Caco-2 (cell line): Measurements from ENCODE around the gene FBXO47. TPM values are rescaled to one million over a fixed set of nuclear protein-coding genes. Genes with fewer than 3 reads are reported as not detected.

Experiments used
- BruUV-seq: library from RNA; stranded (reverse); fragments of 400-500 nt; replicated peaks from 2 replicates; lab custom pipeline; 2021; lab: Mats Ljungman, UMichigan
- CTCF ChIA-PET: fragments of 300-600 bp; sonication (Branson Sonifier 250); formaldehyde crosslinking; loops from one replicate; lab custom pipeline; 2022; ENCODE audit warnings: antibody characterized with exemption; lab: Charles Lee
- POLR2A ChIA-PET: fragments of 300-600 bp; sonication (Branson Sonifier 250); formaldehyde crosslinking; loops from one replicate; lab custom pipeline; 2022; ENCODE audit warnings: antibody characterized with exemption; lab: Charles Lee
- DNase-seq, 2 experiments: peaks; one replicate each; pipeline versions ENCODE4 v3.0.0 to v3.0.0-alpha.2; 2020 to 2022
- H3K27me3 ChIP-seq: replicated peaks from 2 replicates; pipeline ENCODE4 v1.6.0; 2011; ENCODE audit warnings: low read length; ENCODE audit not compliant: control insufficient read depth, insufficient read depth
- H3K36me3 ChIP-seq: 2 replicates; pipeline ENCODE4 v1.5.1; 2011; ENCODE audit warnings: low read length; ENCODE audit not compliant: control insufficient read depth, insufficient read depth
- H3K4me1 ChIP-seq: fragments of 250-450 bp; sonication (Bioruptor Pico); 2 replicates; pipeline ENCODE4 v1.5.1; 2020; ENCODE audit warnings: mild to moderate bottlenecking
- H3K4me3 ChIP-seq: 2 replicates; pipeline ENCODE4 v1.5.1; 2011; ENCODE audit warnings: low read depth, mild to moderate bottlenecking, control low read depth, low read length
- H3K9me3 ChIP-seq: fragments of 250-450 bp; sonication (Bioruptor Pico); 2 replicates; pipeline ENCODE4 v1.5.1; 2020; ENCODE audit warnings: mild to moderate bottlenecking, moderate library complexity
- H3K27ac Mint-ChIP-seq: one replicate; pipeline ENCODE4 v1.8.0; 2022; ENCODE audit warnings: mixed read lengths; ENCODE audit not compliant: unreplicated experiment
- H3K27me3 Mint-ChIP-seq: one replicate; pipeline ENCODE4 v1.8.0; 2022; ENCODE audit warnings: mixed read lengths; ENCODE audit not compliant: insufficient read depth, unreplicated experiment
- H3K36me3 Mint-ChIP-seq: one replicate; pipeline ENCODE4 v1.8.0; 2022; ENCODE audit warnings: mild to moderate bottlenecking, mixed read lengths; ENCODE audit not compliant: insufficient read depth, unreplicated experiment
- H3K4me1 Mint-ChIP-seq: one replicate; pipeline ENCODE4 v1.8.0; 2022; ENCODE audit warnings: low read depth, mixed read lengths; ENCODE audit not compliant: unreplicated experiment
- H3K4me3 Mint-ChIP-seq: one replicate; pipeline ENCODE4 v1.8.0; 2022; ENCODE audit warnings: mild to moderate bottlenecking, moderate library complexity, mixed read lengths; ENCODE audit not compliant: unreplicated experiment
- H3K9me3 Mint-ChIP-seq: one replicate; pipeline ENCODE4 v1.8.0; 2022; ENCODE audit warnings: mixed read lengths; ENCODE audit not compliant: unreplicated experiment
- CTCF ChIP-seq, 2 experiments: fragments of 200-600 bp in 1 of 2; IDR thresholded peaks; 1 replicate in 1 of 2; 2 replicates in 1 of 2; pipeline versions ENCODE4 v1.5.1 to v1.8.0; 2011 to 2022; ENCODE audit warnings: antibody characterized with exemption in 1 of 2, control low read depth in 1 of 2, inconsistent platforms in 1 of 2, low read depth in 1 of 2, low read length in 1 of 2, mild to moderate bottlenecking in 1 of 2, moderate library complexity in 1 of 2; ENCODE audit not compliant: insufficient read depth in 1 of 2, severe bottlenecking in 1 of 2, unreplicated experiment in 1 of 2
- intact Hi-C: fragments of 100-400 bp; cut with micrococcal nuclease; formaldehyde crosslinking; loops from one replicate; pipeline ENCODE4 v1.10.0; 2022; ENCODE audit not compliant: unreplicated experiment
- total RNA-seq: library from RNA; stranded (reverse); gene quantifications from 2 replicates; pipeline ENCODE4 v1.2.3, GENCODE V29; 2022

FBXO47 gene
- total RNA-seq, 1 experiment from 2014 or later, result not detected

- Mint-ChIP-seq H3K4me3 (no peak overlapping the region), H3K27me3 (peaks cover 5% of the 10 kb centered on the region), H3K4me1 (no peaks in the 10 kb centered on the region), H3K36me3 (no peaks in the 10 kb centered on the region), H3K9me3 (no peaks in the 10 kb centered on the region), H3K27ac (no peak overlapping the region)
- BruUV-seq, result no TSS peak
- ChIA-PET CTCF (interaction anchor here (0.7 to 3.9 kb wide), 3 partner anchors 168 to 260 kb away, joined by 4 to 162 read pairs (median 4); partner anchors contain the start of gene PLXDC1), POLR2A (interaction anchor here (0.6 kb wide), 1 partner anchor 17 kb away, joined by 3 read pairs; the partner anchor contains the start of gene FBXO47)
- Histone ChIP-seq H3K36me3 (no peaks in the 10 kb centered on the region), H3K4me3 (no peak overlapping the region), H3K27me3 (no peaks in the 10 kb centered on the region), H3K4me1 (no peaks in the 10 kb centered on the region), H3K9me3 (no peaks in the 10 kb centered on the region)
- DNase-seq, result no peak
- TF ChIP-seq CTCF (IDR thresholded peaks at IDR 0.05; ENCODE audit: insufficient read depth in 1 of 2, low read depth in 1 of 2, low read length in 1 of 2, severe bottlenecking in 1 of 2, unreplicated experiment in 1 of 2), result no peak
- intact Hi-C loops, result loop anchor here (10.0 kb wide), 1 partner anchor 90 kb away; no protein-coding TSS in a partner anchor
These were observed 17.5 kb upstream of the FBXO47 start for GRCh38 chr17:38984666-38985065.

GRCh38 chr17:38982858-38983746 is 15.9 kb upstream of the FBXO47 start:
- H3K36me3 ChIP-seq, result no peaks in the 10 kb centered on the region
- DNase-seq, result peak; percentile 61 to 63
- TF ChIP-seq CTCF (IDR thresholded peaks at IDR 0.05; ENCODE audit: insufficient read depth in 1 of 2, low read depth in 1 of 2, low read length in 1 of 2, severe bottlenecking in 1 of 2, unreplicated experiment in 1 of 2), result peak; percentile 66 to 73
- Mint-ChIP-seq H3K27ac (no peak overlapping the region), H3K9me3 (no peaks in the 10 kb centered on the region), H3K4me1 (no peaks in the 10 kb centered on the region), H3K27me3 (peaks cover 2% of the 10 kb centered on the region), H3K36me3 (no peaks in the 10 kb centered on the region), H3K4me3 (no peak overlapping the region)
- no peaks in the 10 kb centered on the region for H3K9me3 ChIP-seq
- POLR2A ChIA-PET, result interaction anchor here (0.6 to 1.5 kb wide), 5 partner anchors 109 to 212 kb away, joined by 3 to 15 read pairs (median 4); no protein-coding TSS in a partner anchor
- intact Hi-C loops, result loop anchor here (1.0 to 10.0 kb wide), 3 partner anchors 92 to 261 kb away; no protein-coding TSS in a partner anchor
- no TSS peak for BruUV-seq
- CTCF ChIA-PET, result interaction anchor here (0.6 to 3.9 kb wide), 40 partner anchors 10 to 1128 kb away, joined by 3 to 162 read pairs (median 4); partner anchors contain the start of genes CACNB1, FBXO47, LASP1 and LASP1NB
- no peak overlapping the region for H3K4me3 ChIP-seq
- no peaks in the 10 kb centered on the region for H3K27me3 ChIP-seq
- no peaks in the 10 kb centered on the region for H3K4me1 ChIP-seq

GRCh38 chr17:38981636-38982035 is 14.4 kb upstream of the FBXO47 start:
- Mint-ChIP-seq H3K4me3 (no peak overlapping the region), H3K27me3 (peaks cover 2% of the 10 kb centered on the region), H3K36me3 (no peaks in the 10 kb centered on the region), H3K4me1 (no peaks in the 10 kb centered on the region), H3K9me3 (no peaks in the 10 kb centered on the region), H3K27ac (no peak overlapping the region)
- Histone ChIP-seq H3K4me1 (no peaks in the 10 kb centered on the region), H3K27me3 (no peaks in the 10 kb centered on the region), H3K36me3 (no peaks in the 10 kb centered on the region), H3K4me3 (no peak overlapping the region), H3K9me3 (no peaks in the 10 kb centered on the region)
- DNase-seq, result no peak
- CTCF ChIA-PET, result interaction anchor here (1.0 to 3.9 kb wide), 4 partner anchors 14 to 263 kb away, joined by 5 to 162 read pairs (median 19); partner anchors contain the start of genes FBXO47 and PLXDC1
- POLR2A ChIA-PET, result interaction anchor here (0.6 kb wide), 1 partner anchor 156 kb away, joined by 4 read pairs; no protein-coding TSS in a partner anchor
- intact Hi-C loops, result loop anchor here (10.0 kb wide), 1 partner anchor 93 kb away; no protein-coding TSS in a partner anchor
- TF ChIP-seq CTCF (IDR thresholded peaks at IDR 0.05; ENCODE audit: insufficient read depth in 1 of 2, low read depth in 1 of 2, low read length in 1 of 2, severe bottlenecking in 1 of 2, unreplicated experiment in 1 of 2), result no peak
- no TSS peak for BruUV-seq
